ENCODE results near the gene AKAP13.

- no peak for TF ChIP-seq CTCF (IDR thresholded peaks at IDR 0.05)
- no peak for TF ChIP-seq RAD21 (IDR thresholded peaks at IDR 0.05; ENCODE audit: low read length)
- TF ChIP-seq NRF1 (IDR thresholded peaks at IDR 0.05; ENCODE audit: low read depth, low read length), result no peak
- no peak for TF ChIP-seq RCOR1 (IDR thresholded peaks at IDR 0.05; ENCODE audit: low read length)
- TF ChIP-seq JUND (IDR thresholded peaks at IDR 0.05), result no peak
- TF ChIP-seq EP300 (IDR thresholded peaks at IDR 0.05; ENCODE audit: borderline replicate concordance in 1 of 2, low read depth in 1 of 2, low read length in 1 of 2), result no peak
- no peak for TF ChIP-seq GABPA (IDR thresholded peaks at IDR 0.05; ENCODE audit: low read depth)
- no peak for TF ChIP-seq EZH2phosphoT487 (IDR thresholded peaks at IDR 0.05; ENCODE audit: borderline replicate concordance, low read depth)
- TF ChIP-seq MXI1 (IDR thresholded peaks at IDR 0.05; ENCODE audit: low read depth, low read length), result no peak
- TF ChIP-seq RFX5 (IDR thresholded peaks at IDR 0.05; ENCODE audit: low read length), result no peak
- TF ChIP-seq TAF1 (IDR thresholded peaks at IDR 0.05; ENCODE audit: borderline replicate concordance, low read depth, low read length), result no peak
- TF ChIP-seq FOXM1 (IDR thresholded peaks at IDR 0.05; ENCODE audit: low read depth), result no peak
- no peak for TF ChIP-seq MAX (IDR thresholded peaks at IDR 0.05; ENCODE audit: low read depth)
Observed at GRCh38 chr15:85583923-85584390, 203.6 kb downstream of the AKAP13 start.

Measured in SK-N-SH (cell line).